SK-N-SH (cell line): Measurements from ENCODE around the gene RICTOR. TPM values are rescaled to one million over a fixed set of nuclear protein-coding genes. Genes with fewer than 3 reads are reported as not detected.
A peak's percentile ranks its signal among the peaks of the same experiment; 100 is the strongest.

Source experiments
- CTCF ChIA-PET: fragments of 300-600, 350-600 bp; formaldehyde crosslinking; extraction: SDS; loops from one replicate; lab custom pipeline; 2021; lab: Yijun Ruan, JAX
- POLR2A ChIA-PET: fragments of 350-600 bp; sonication (Branson Sonifier 250); formaldehyde crosslinking; extraction: SDS; loops from one replicate; lab custom pipeline; 2020; ENCODE audit warnings: antibody characterized with exemption, inconsistent platforms; lab: Yijun Ruan, JAX
- DNase-seq: peaks from one replicate; pipeline ENCODE4 v3.0.0; 2012
- H2AFZ ChIP-seq: fragments of 200-600 bp; sonication (generic); 2 replicates; pipeline ENCODE4 v1.8.1; 2016; ENCODE audit warnings: antibody characterized with exemption, mild to moderate bottlenecking, low read depth
- H3F3A ChIP-seq: fragments of 200-600 bp; sonication (generic); replicated peaks from 2 replicates; pipeline ENCODE3; 2016; ENCODE audit warnings: antibody characterized with exemption, mild to moderate bottlenecking; ENCODE audit not compliant: insufficient read depth
- H3K27ac ChIP-seq, 2 experiments: fragments of 200-500 bp in 1 of 2; fragments of 200-600 bp in 1 of 2; sonication (Bioruptor generic) in 1 of 2; sonication (generic), shearing (Covaris generic) in 1 of 2; 2 replicates each; pipeline versions ENCODE4 v1.5.1 to v1.6.1; 2014 to 2016; ENCODE audit warnings: low read depth in 2 of 2, inconsistent platforms in 1 of 2, low read length in 1 of 2, mild to moderate bottlenecking in 1 of 2, mixed read lengths in 1 of 2
- H3K27me3 ChIP-seq: fragments of 200-600 bp; sonication (generic), shearing (Covaris generic); 2 replicates; pipeline ENCODE4 v1.6.1; 2016; ENCODE audit warnings: mixed run types; ENCODE audit not compliant: insufficient read depth
- H3K36me3 ChIP-seq, 2 experiments: fragments of 200-500 bp in 1 of 2; fragments of 200-600 bp in 1 of 2; sonication (Bioruptor generic) in 1 of 2; sonication (generic) in 1 of 2; replicated peaks in 1 of 2; 2 replicates each; pipeline versions ENCODE3 to v1.5.1; 2014 to 2016; ENCODE audit warnings: low read length in 1 of 2, mild to moderate bottlenecking in 1 of 2; ENCODE audit not compliant: insufficient read depth in 2 of 2, control insufficient read depth in 1 of 2
- H3K4me1 ChIP-seq, 2 experiments: fragments of 200-500 bp in 1 of 2; fragments of 200-600 bp in 1 of 2; sonication (Bioruptor generic) in 1 of 2; sonication (generic), shearing (Covaris generic) in 1 of 2; 2 replicates each; pipeline versions ENCODE4 v1.5.1 to v1.6.1; 2014 to 2016; ENCODE audit warnings: low read depth in 1 of 2, low read length in 1 of 2, mixed run types in 1 of 2; ENCODE audit not compliant: insufficient read depth in 2 of 2, control insufficient read depth in 1 of 2
- H3K4me2 ChIP-seq: fragments of 200-600 bp; sonication (generic), shearing (Covaris generic); 2 replicates; pipeline ENCODE4 v1.6.1; 2017; ENCODE audit warnings: mixed run types
- H3K4me3 ChIP-seq, 2 experiments: fragments of 200-500 bp in 1 of 2; fragments of 200-600 bp in 1 of 2; sonication (Bioruptor generic) in 1 of 2; sonication (generic), shearing (Covaris generic) in 1 of 2; 2 replicates each; pipeline versions ENCODE4 v1.5.1 to v1.8.1; 2014 to 2016; ENCODE audit warnings: low read depth in 2 of 2, inconsistent platforms in 1 of 2, low read length in 1 of 2, mild to moderate bottlenecking in 1 of 2, mixed read lengths in 1 of 2, moderate library complexity in 1 of 2
- H3K79me2 ChIP-seq: fragments of 200-600 bp; sonication (generic); 2 replicates; pipeline ENCODE4 v1.8.1; 2017; ENCODE audit warnings: mild to moderate bottlenecking; ENCODE audit not compliant: insufficient read depth
- H3K9ac ChIP-seq: fragments of 200-600 bp; sonication (generic); 2 replicates; pipeline ENCODE4 v1.6.1; 2017; ENCODE audit warnings: mixed run types
- H3K9me2 ChIP-seq: fragments of 200-600 bp; sonication (generic); 2 replicates; pipeline ENCODE4 v1.6.1; 2017; ENCODE audit warnings: mixed run types
- H3K9me3 ChIP-seq: fragments of 200-600 bp; sonication (generic); 2 replicates; pipeline ENCODE4 v1.6.1; 2017; ENCODE audit warnings: mixed run types, mild to moderate bottlenecking, moderate library complexity
- H4K20me1 ChIP-seq: fragments of 200-600 bp; sonication (generic); 2 replicates; pipeline ENCODE4 v1.6.1; 2017; ENCODE audit warnings: mild to moderate bottlenecking, mixed run types; ENCODE audit not compliant: insufficient read depth
- ELF1 ChIP-seq: IDR thresholded peaks from 2 replicates; pipeline ENCODE4 v1.4.0; 2012
- FOSL2 ChIP-seq: IDR thresholded peaks from 2 replicates; pipeline ENCODE4 v1.4.0; 2012; ENCODE audit warnings: low read depth, mild to moderate bottlenecking, moderate library complexity, borderline replicate concordance
- FOXM1 ChIP-seq: IDR thresholded peaks from 2 replicates; pipeline ENCODE4 v1.4.0; 2012; ENCODE audit warnings: low read depth, mild to moderate bottlenecking
- IRF3 ChIP-seq: fragments of 150-350 bp; IDR thresholded peaks from 2 replicates; pipeline ENCODE4 v1.6.1; 2016; ENCODE audit warnings: mild to moderate bottlenecking, low read depth, low read length
- MEF2A ChIP-seq: IDR thresholded peaks from 2 replicates; pipeline ENCODE4 v1.4.0; 2012; ENCODE audit warnings: low read depth, borderline replicate concordance
- PBX3 ChIP-seq: IDR thresholded peaks from 2 replicates; pipeline ENCODE4; 2012
- RAD21 ChIP-seq: IDR thresholded peaks from 2 replicates; pipeline ENCODE4 v1.6.1; 2012; ENCODE audit warnings: mild to moderate bottlenecking, low read length
- RCOR1 ChIP-seq: fragments of 150-350 bp; IDR thresholded peaks from 2 replicates; pipeline ENCODE4 v1.6.1; 2017; ENCODE audit warnings: antibody characterized with exemption, low read length
- REST ChIP-seq: IDR thresholded peaks from 2 replicates; pipeline ENCODE4 v1.6.1; 2012; ENCODE audit warnings: mild to moderate bottlenecking, low read depth, low read length, moderate library complexity
- RFX5 ChIP-seq: IDR thresholded peaks from 2 replicates; pipeline ENCODE4 v1.6.1; 2012; ENCODE audit warnings: mild to moderate bottlenecking, improper control_type of control experiment, low read length
- SIN3A ChIP-seq: IDR thresholded peaks from 2 replicates; pipeline ENCODE4 v1.6.1; 2012; ENCODE audit warnings: low read depth, mild to moderate bottlenecking, low read length, moderate library complexity, borderline replicate concordance
- SMC3 ChIP-seq: IDR thresholded peaks from 2 replicates; pipeline ENCODE4 v1.6.1; 2012; ENCODE audit warnings: low read depth, low read length, improper control_type of control experiment
- TAF1 ChIP-seq: IDR thresholded peaks from 2 replicates; pipeline ENCODE4 v1.6.1; 2012; ENCODE audit warnings: low read depth, mild to moderate bottlenecking, low read length, moderate library complexity, borderline replicate concordance
- TEAD4 ChIP-seq: IDR thresholded peaks from 2 replicates; pipeline ENCODE4 v1.4.0; 2012; ENCODE audit warnings: mild to moderate bottlenecking, borderline replicate concordance; ENCODE audit not compliant: insufficient read depth
- USF1 ChIP-seq: IDR thresholded peaks from 2 replicates; pipeline ENCODE4 v1.4.0; 2012; ENCODE audit warnings: low read depth, borderline replicate concordance
- YY1 ChIP-seq: IDR thresholded peaks from 2 replicates; pipeline ENCODE4 v1.4.0; 2012; ENCODE audit warnings: low read depth, mild to moderate bottlenecking
- WGBS: methylation state at CpG from one replicate; pipeline ENCODE4 v1.1.6; 2017; ENCODE audit warnings: low lambda C conversion rate; 5-methylcytosine and 5-hydroxymethylcytosine counted together
- polyA plus RNA-seq, 3 experiments: library from polyadenylated mRNA; depleted of rRNA; stranded (reverse); fragments of >200 nt; gene quantifications; 2 replicates each; pipeline ENCODE4 v1.2.3, GENCODE V29; 2012

Gene RICTOR
- polyA plus RNA-seq, 1 of the 3 experiments (the other 2 are of a cell fraction), result 1.6 TPM

GRCh38 chr5:39092581-39093351 lies 18.6 kb upstream of the RICTOR start (continued):
- TF ChIP-seq USF1, result no peak

GRCh38 chr5:39091940-39092580 lies 17.9 kb upstream of the RICTOR start:
- H3K79me2 ChIP-seq, result no peaks in the 10 kb centered on the region
- H2AFZ ChIP-seq, result 0 out of 2 replicates have a peak overlapping the region, but pooled peaks have one; percentile 19
- no peak for DNase-seq
- peak overlapping the region in 1 of 2 experiments; percentile 33; a peak in 1 of 4 replicates for H3K27ac ChIP-seq
- ChIA-PET CTCF (interaction anchor here (1.0 to 1.1 kb wide), 2 partner anchors 11 to 20 kb away, joined by 3 to 5 read pairs; no protein-coding TSS in a partner anchor), POLR2A (no interaction called here)
- no peak overlapping the region for H3K4me2 ChIP-seq
- H3K36me3 ChIP-seq, result no peaks in the 10 kb centered on the region
- H3K9me2 ChIP-seq, result no peaks in the 10 kb centered on the region
- no peak overlapping the region for H3K4me3 ChIP-seq
- no peaks in the 10 kb centered on the region for H4K20me1 ChIP-seq
- H3K4me1 ChIP-seq, result peaks cover 0 to 12% of the 10 kb centered on the region in 2 experiments; a peak in 1 of 4 replicates
- TF ChIP-seq FOXM1 (no peak), PBX3 (no peak), SIN3A (no peak), REST (no peak), YY1 (no peak), IRF3 (no peak), RCOR1 (no peak), TAF1 (no peak), FOSL2 (no peak), RFX5 (no peak), ELF1 (no peak), TEAD4 (no peak), RAD21 (no peak), MEF2A (no peak), SMC3 (no peak)
- H3K9ac ChIP-seq, result no peak overlapping the region
- 0 out of 2 replicates have a peak, but pooled peaks cover 5% of the 10 kb centered on the region for H3K9me3 ChIP-seq
- H3K27me3 ChIP-seq, result no peaks in the 10 kb centered on the region
- H3F3A ChIP-seq, result peaks cover 6% of the 10 kb centered on the region
- WGBS, result 33% methylated on average over 7 of the region's 7 CpGs
